PC-9 (cell line): ENCODE results near the gene ALAD.

ENCODE experiments used
- CTCF ChIP-seq: fragments of 200-600 bp; sonication (generic); conservative IDR thresholded peaks from 2 replicates; pipeline ENCODE4 v1.6.1; 2017; ENCODE audit warnings: mixed run types, antibody characterized with exemption, mild to moderate bottlenecking, moderate library complexity
- EZH2 ChIP-seq: fragments of 200-600 bp; sonication (generic); IDR thresholded peaks from 2 replicates; pipeline ENCODE4 v1.8.0; 2017; ENCODE audit warnings: antibody characterized with exemption, low read depth

- TF ChIP-seq CTCF (no peak), EZH2 (no peak)
Measured at GRCh38 chr9:113386571-113387393, 14.3 kb downstream of the ALAD start.
